ENCODE data around the gene CGB1. TPM values are rescaled to one million over a fixed set of nuclear protein-coding genes. Genes with fewer than 3 reads are reported as not detected.

The CGB1 gene
- polyA plus RNA-seq, 1 of the 3 experiments (the other 2 are of a cell fraction), result not detected

- no peaks in the 10 kb centered on the region for H3K9me3 ChIP-seq
- H2AFZ ChIP-seq (ENCODE audit: low read depth), result no peak overlapping the region
- peaks cover 0 to 32% of the 10 kb centered on the region in 2 experiments for H3K36me3 ChIP-seq (replicated peaks in 1 of 2; ENCODE audit: control insufficient read depth in 1 of 2, insufficient read depth in 2 of 2, low read length in 1 of 2)
- TF ChIP-seq RXRA (IDR thresholded peaks at IDR 0.05; ENCODE audit: borderline replicate concordance, low read depth) (no peak), POLR2AphosphoS5 (IDR thresholded peaks at IDR 0.05; ENCODE audit: low read depth, low read length) (no peak), USF2 (IDR thresholded peaks at IDR 0.05; ENCODE audit: borderline replicate concordance, low read depth, low read length) (no peak), REST (IDR thresholded peaks at IDR 0.05; ENCODE audit: low read depth, low read length) (no peak), CHD2 (IDR thresholded peaks at IDR 0.05; ENCODE audit: low read length, partially characterized antibody) (no peak), EZH2phosphoT487 (IDR thresholded peaks at IDR 0.05; ENCODE audit: borderline replicate concordance, low read depth) (no peak), TCF12 (IDR thresholded peaks at IDR 0.05) (no peak), MXI1 (IDR thresholded peaks at IDR 0.05; ENCODE audit: low read depth, low read length) (no peak), SIN3A (IDR thresholded peaks at IDR 0.05; ENCODE audit: borderline replicate concordance, low read depth, low read length) (no peak), IRF3 (IDR thresholded peaks at IDR 0.05; ENCODE audit: low read depth, low read length) (no peak), SMC3 (IDR thresholded peaks at IDR 0.05; ENCODE audit: low read depth, low read length) (no peak), ZBTB33 (IDR thresholded peaks at IDR 0.05; ENCODE audit: borderline replicate concordance, low read depth) (no peak), NFIC (IDR thresholded peaks at IDR 0.05; ENCODE audit: borderline replicate concordance) (no peak)
- POLR2A ChIA-PET, result no interaction called here
- no peaks in the 10 kb centered on the region for H4K20me1 ChIP-seq (ENCODE audit: insufficient read depth)
- H3K27me3 ChIP-seq (ENCODE audit: insufficient read depth), result no peaks in the 10 kb centered on the region
- H3K4me2 ChIP-seq, result no peak overlapping the region
- H3K4me1 ChIP-seq (ENCODE audit: control insufficient read depth in 1 of 2, insufficient read depth in 2 of 2, low read depth in 1 of 2, low read length in 1 of 2), result peaks cover 0 to 35% of the 10 kb centered on the region in 2 experiments; a peak in 1 of 4 replicates
- DNase-seq, result no peak
- H3F3A ChIP-seq (replicated peaks; ENCODE audit: insufficient read depth), result peaks cover 17% of the 10 kb centered on the region
- H3K4me3 ChIP-seq (ENCODE audit: low read depth in 2 of 2, low read length in 1 of 2), result no peak overlapping the region
- no peaks in the 10 kb centered on the region for H3K79me2 ChIP-seq (ENCODE audit: insufficient read depth)
- H3K9ac ChIP-seq, result no peak overlapping the region
- no peak overlapping the region for H3K27ac ChIP-seq (ENCODE audit: low read depth in 2 of 2, low read length in 1 of 2)
- CTCF ChIA-PET, result interaction anchor here (1.4 kb wide), 1 partner anchor 16 kb away, joined by 3 read pairs; no protein-coding TSS in a partner anchor
- no peaks in the 10 kb centered on the region for H3K9me2 ChIP-seq
- WGBS (ENCODE audit: low lambda C conversion rate), result 47% methylated on average over 3 of the region's 29 CpGs
Measured at GRCh38 chr19:49016067-49016839, 20.4 kb downstream of the CGB1 start.

Measured in SK-N-SH (cell line).